Activated T-cell treated with anti-CD3 and anti-CD28 coated beads for 1 hour (primary cell): ENCODE data around the gene MX2.
"Not testable (repeated sequence)": the region's sequence is repeated elsewhere in the genome, so short reads cannot be mapped to it uniquely, and the experiment has no call there.

Experiments
- DNase-seq: peaks from one replicate; pipeline ENCODE4 v3.0.0-alpha.2; 2020; ENCODE audit warnings: low read depth

MX2 gene

GRCh38 chr21:41418393-41418792 is 56.6 kb downstream of the MX2 start:
- no peak for DNase-seq

GRCh38 chr21:41418956-41419680 is 57.3 kb downstream of the MX2 start:
- DNase-seq = no peak

DNA sequence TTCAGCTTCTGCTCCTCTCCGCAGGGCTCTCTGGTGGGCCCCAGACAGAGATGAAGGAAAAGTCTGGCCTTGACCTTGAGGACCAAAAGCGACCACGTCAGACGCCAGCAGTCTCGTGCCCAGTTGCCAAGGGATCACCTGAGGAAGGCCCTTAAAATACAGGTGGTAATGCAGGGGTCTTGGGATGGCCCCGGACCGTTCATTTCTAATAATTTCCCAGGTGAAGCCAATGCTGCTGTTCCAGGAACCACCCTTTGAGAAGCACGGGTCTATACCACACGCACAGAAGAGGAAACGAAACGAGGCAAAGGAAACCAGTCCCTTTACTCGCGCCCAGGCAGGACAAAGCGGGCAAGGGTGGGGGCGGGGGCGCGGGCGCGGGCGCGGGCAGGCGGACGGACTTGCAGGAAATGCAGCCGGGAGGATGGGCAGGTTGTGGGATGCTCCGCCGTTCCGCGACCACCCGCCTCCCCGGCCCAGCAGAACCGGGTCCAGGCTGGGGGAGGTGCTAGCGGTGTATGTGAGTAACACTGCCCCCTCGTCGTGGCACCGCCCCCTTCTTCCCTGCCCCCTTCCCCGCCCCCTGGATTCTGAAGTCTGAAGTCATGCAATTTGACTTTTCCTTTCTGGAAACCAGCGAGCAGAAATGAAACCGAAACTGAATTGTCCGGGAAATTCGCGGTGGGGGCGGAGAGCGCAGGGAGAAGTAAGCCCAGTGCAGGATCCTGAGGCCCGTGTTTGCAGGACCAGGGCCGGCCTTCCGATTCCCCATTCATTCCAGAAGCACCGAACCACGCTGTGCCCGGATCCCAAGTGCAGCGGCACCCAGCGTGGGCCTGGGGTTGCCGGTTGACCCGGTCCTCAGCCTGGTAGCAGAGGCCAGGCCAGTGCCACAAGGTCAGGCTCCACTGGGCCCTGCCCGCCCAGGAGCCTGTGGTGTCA is 58.4 kb downstream of the MX2 start:
- peak; percentile 58 for DNase-seq

DNA sequence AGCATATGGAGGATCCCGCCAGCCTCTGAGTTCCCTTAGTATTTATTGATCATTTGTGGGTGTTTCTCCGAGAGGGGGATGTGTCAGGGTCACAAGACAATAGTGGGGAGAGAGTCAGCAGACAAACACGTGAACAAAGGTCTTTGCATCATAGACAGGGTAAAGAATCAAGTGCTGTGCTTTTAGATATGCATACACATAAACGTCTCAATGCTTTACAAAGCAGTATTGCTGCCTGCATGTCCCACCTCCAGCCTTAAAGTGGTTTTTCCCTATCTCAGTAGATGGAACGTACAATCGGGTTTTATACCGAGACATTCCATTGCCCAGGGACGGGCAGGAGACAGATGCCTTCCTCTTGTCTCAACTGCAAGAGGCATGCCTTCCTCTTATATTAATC is 59.2 kb downstream of the MX2 start:
- DNase-seq = not testable (repeated sequence)

DNA sequence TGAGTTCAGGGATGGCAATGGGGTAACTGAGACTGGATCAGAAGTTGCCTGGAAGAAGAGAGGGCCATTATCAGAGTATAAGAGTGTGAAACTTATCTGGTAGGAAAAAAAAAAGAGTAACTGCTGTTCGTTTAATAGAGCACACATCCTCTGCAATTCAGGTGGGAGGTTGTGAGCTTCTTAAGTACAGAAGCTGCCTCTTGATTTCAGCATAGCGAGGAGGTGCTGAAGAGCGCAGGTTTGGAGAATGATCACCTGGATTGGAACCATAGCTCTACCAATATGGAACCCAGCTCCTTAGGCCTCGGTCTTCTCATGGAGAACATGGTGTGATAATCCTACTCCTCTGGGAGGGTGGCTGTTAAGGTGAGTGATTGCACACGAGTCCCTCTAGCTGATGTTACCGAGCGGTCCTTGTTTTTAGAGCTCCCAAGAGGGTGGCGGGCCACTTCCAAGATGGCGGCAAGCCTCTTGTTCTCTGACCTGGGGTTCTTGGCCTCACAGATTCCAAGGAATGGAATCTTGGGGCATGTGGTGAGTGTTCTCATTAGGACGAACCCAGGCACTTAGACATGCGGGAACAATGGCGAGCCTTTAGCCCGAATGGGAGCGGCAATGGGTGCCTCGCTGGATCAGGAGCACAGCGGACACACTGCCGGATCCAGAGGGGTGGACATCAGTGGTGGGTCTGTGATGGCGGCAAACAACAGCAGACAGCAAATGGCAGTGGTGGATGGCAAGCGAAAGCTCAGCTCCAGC is 60.9 kb downstream of the MX2 start:
- DNase-seq = no peak

DNA sequence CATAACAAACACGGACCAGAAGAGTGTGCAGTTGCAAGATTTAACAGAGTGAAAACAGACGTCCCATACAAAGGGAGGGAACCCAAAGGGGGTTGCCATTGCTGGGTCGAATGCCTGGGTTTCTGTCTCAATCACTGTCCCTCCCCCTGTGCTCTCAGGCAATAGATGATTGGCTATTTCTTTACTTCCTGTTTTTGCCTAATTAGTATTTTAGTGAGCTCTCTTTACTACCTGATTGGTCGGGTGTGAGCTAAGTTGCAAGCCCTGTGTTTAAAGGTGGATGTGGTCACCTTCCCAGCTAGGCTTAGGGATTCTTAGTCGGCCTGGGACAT is 61.4 kb downstream of the MX2 start:
- DNase-seq = not testable (repeated sequence)

- DNase-seq = no peak
Measured at GRCh38 chr21:41425588-41425953, 63.7 kb downstream of the MX2 start.

GRCh38 chr21:41425954-41426675 is 64.3 kb downstream of the MX2 start, which contains the start of gene MX1:
Gene MX1, plus strand, starts transcription at chr21:41426239. Its CDS starts 5,832 bp downstream, at chr21:41432071.
- DNase-seq = peak; percentile 96

- no peak for DNase-seq
Measured at GRCh38 chr21:41426676-41427404, 65.0 kb downstream of the MX2 start.

DNA sequence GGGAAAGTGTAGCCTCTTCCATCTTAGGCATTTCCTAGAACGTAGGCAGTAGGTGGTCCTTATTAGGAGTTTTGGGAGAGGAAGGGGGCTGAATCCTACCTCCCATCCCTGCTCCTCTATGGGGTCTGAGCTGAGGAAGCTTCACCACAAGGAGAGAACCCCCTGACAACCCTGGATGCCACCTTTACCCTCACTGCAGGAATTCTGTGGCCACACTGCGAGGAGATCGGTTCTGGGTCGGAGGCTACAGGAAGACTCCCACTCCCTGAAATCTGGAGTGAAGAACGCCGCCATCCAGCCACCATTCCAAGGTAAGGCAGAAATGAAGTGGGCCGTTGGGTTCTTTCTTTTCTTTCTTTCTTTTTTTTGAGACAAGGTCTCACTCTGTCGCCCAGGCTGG is 65.7 kb downstream of the MX2 start:
- DNase-seq = no peak

DNA sequence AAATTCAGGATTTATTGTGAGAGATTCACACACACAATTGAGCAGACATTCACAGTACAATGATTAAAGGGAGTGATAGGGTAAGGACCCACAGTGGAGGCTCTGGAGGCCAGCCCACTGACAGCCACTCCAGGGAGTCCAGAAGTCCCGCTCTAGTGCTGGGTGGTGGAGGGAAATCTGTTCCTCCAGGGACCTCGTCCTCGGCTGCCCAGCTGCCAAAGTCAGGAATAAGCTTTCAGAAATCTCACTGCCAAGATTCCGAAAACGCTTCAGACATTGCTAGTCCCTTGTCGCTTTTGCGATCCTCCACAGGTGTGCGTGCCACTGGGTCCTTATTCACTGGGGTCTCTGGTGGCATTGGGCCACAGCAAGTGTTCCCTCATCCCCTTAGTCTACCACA is 66.5 kb downstream of the MX2 start:
- no peak for DNase-seq

DNA sequence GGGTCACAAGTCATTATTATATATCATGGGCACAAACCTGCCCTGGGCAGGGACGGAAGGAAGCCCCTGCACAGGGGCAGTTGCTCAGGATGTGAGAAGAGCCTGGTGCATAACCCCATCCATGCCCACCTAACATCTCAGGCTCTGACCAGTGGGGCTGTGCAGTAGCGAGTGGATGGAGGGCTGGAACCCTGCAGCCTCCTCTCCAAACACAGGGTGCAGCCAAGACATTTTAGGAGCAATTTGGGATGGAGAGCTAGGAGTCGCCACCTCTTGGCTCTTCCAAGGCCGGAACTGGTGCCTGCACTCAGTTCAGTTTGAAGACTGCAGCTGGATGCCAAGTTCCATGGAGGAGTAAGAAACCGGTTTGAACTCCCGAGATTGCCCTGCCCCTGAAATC is 67.0 kb downstream of the MX2 start:
- DNase-seq = no peak

DNA sequence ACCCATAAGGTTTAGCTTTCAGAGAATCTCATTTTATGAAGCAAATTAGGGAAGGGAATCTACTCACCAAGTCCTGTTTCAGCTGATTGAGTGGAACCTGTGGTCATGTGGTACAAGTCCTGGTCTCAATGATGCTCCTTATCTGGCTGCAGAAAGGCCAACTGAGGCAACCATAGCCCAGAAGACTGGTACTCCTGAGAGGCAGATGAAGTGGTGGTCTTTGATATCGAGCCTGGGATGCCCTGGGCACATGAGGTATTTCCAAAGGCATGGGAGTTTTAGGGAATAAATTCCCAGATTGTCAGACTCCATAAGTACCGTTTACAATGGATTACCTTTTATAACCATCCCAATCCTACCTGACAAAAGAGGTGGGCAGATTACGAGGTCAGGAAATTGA is 67.5 kb downstream of the MX2 start:
- no peak for DNase-seq

GRCh38 chr21:41429925-41430491 is 68.2 kb downstream of the MX2 start:
- DNase-seq = no peak

DNA sequence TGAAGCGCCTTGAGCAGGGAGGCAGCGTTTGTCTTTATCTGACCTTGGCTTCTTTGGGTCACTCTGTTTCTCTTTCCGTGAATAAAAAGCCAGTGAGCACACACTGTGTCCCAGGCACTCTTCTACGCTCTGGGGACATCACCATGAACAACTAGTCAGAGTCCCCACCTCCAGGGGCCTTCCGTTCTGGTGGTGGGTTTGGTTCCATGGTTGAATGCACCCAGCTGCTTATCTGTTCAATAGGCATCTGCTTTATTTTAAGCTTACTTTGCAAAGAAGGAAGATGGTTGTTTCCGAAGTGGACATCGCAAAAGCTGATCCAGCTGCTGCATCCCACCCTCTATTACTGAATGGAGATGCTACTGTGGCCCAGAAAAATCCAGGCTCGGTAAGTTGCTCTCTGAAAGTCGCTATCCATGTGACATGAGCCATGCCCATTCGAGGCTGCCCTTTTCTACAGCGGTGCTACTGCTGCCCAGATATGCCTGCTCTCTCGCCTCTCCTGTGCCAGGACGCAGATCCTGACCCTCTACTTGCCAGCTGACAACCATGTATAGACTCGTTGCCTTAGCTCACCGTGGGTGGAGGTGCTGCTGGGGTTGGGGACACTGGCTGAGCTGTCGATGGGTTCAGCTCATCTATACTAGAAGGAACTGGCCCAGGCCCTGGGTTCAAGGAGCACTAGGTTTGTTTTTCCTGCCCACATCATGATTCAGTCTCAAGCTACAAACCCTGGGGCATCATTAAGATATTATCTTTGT is 70.1 kb downstream of the MX2 start:
- DNase-seq = no peak

GRCh38 chr21:41432562-41433460 is 71.0 kb downstream of the MX2 start:
- no peak for DNase-seq

- DNase-seq = no peak
Measured at GRCh38 chr21:41433566-41433965, 71.7 kb downstream of the MX2 start.

DNA sequence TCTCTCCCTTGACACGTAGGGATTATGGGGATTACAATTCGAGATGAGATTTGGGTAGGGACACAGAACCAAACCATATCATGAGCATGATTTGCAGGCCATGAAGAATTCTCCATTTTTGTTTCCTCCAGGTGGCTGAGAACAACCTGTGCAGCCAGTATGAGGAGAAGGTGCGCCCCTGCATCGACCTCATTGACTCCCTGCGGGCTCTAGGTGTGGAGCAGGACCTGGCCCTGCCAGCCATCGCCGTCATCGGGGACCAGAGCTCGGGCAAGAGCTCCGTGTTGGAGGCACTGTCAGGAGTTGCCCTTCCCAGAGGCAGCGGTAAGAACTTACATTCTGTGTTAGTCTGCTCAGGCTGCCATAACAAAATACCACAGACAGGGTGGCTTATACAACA is 73.9 kb downstream of the MX2 start:
- DNase-seq = no peak

DNA sequence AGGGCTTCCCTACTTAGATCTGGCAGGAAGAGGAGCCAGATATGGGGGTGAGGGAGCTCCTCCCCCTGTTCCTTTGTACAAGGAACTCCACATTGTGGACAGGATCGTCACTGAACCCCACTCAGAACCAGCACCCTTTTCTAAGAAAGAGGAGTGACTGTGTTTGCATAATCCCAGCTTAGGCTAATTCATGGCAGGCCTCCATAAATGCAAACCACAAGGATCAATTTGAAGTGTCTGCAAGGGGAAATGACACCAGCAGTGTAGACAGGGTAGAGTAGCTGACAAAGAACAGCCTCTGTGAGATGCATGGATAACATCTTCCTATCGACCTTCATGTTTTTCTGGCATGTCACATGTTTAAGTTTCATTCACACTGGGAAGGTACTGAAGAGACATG is 75.9 kb downstream of the MX2 start:
- no peak for DNase-seq
